Osteocyte (in vitro differentiated cells): ENCODE results near the gene USP33. TPM values are rescaled to one million over a fixed set of nuclear protein-coding genes. Genes with fewer than 3 reads are reported as not detected.

Experiments used
- DNase-seq: peaks from one replicate; pipeline ENCODE4 v3.0.0; 2021; ENCODE audit warnings: mixed read lengths; ENCODE audit not compliant: unreplicated experiment; ENCODE audit errors: extremely low spot score
- H3K27ac Mint-ChIP-seq: one replicate; pipeline ENCODE4 v1.8.0; 2021; ENCODE audit warnings: mild to moderate bottlenecking, mixed read lengths; ENCODE audit not compliant: unreplicated experiment
- H3K27me3 Mint-ChIP-seq: one replicate; pipeline ENCODE4 v1.8.0; 2021; ENCODE audit warnings: mixed read lengths; ENCODE audit not compliant: unreplicated experiment
- H3K36me3 Mint-ChIP-seq: one replicate; pipeline ENCODE4 v1.8.0; 2021; ENCODE audit warnings: mixed read lengths; ENCODE audit not compliant: unreplicated experiment
- H3K4me1 Mint-ChIP-seq: one replicate; pipeline ENCODE4 v1.8.0; 2021; ENCODE audit warnings: mixed read lengths; ENCODE audit not compliant: unreplicated experiment
- H3K4me3 Mint-ChIP-seq: one replicate; pipeline ENCODE4 v1.8.0; 2021; ENCODE audit warnings: mild to moderate bottlenecking, moderate library complexity, mixed read lengths; ENCODE audit not compliant: unreplicated experiment
- H3K9me3 Mint-ChIP-seq: one replicate; pipeline ENCODE4 v1.8.0; 2021; ENCODE audit warnings: mixed read lengths; ENCODE audit not compliant: unreplicated experiment
- total RNA-seq: library from RNA; stranded (reverse); gene quantifications from 2 replicates; pipeline ENCODE4 v1.2.1, GENCODE V29; 2021
- TF ChIP-seq, protein P1 (sequence below): fragments of 200-600 bp; sonication (generic); IDR thresholded peaks from 2 replicates; pipeline ENCODE4 v1.5.0; 2021; ENCODE audit warnings: antibody characterized with exemption, mild to moderate bottlenecking, moderate library complexity

Gene USP33
- total RNA-seq, 1 donor from 2014 or later, result 74.7 TPM

DNA sequence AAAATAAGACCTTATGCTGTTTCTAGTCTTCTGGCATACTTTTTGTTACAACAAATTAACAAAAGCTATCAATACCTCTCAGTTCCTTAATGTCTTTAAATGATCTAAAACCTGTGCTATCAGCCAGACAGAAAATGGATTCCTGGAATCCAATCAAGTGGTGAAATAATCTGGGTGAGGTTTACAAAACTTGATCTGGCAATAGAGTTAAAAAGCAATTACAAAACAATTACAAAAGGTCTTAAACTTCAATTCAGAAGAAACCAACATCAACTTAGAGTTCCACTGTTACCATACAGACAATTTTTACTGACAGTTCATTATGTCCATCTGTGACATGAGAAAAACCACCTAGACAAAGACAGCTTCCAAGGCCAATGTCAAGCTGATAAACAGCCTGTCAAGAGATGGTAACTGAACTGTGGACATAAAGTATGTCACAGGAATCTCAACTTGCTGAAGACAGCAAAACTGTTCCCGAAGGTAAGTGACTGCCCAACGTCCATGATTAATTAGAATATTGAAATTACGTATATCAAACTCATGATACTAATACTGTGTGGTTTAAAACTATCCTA lies 94.6 kb downstream of the USP33 start:
- TF ChIP-seq, protein P1, sequence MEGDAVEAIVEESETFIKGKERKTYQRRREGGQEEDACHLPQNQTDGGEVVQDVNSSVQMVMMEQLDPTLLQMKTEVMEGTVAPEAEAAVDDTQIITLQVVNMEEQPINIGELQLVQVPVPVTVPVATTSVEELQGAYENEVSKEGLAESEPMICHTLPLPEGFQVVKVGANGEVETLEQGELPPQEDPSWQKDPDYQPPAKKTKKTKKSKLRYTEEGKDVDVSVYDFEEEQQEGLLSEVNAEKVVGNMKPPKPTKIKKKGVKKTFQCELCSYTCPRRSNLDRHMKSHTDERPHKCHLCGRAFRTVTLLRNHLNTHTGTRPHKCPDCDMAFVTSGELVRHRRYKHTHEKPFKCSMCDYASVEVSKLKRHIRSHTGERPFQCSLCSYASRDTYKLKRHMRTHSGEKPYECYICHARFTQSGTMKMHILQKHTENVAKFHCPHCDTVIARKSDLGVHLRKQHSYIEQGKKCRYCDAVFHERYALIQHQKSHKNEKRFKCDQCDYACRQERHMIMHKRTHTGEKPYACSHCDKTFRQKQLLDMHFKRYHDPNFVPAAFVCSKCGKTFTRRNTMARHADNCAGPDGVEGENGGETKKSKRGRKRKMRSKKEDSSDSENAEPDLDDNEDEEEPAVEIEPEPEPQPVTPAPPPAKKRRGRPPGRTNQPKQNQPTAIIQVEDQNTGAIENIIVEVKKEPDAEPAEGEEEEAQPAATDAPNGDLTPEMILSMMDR, result no peak
- Mint-ChIP-seq H3K27ac (no peak overlapping the region), H3K9me3 (no peaks in the 10 kb centered on the region), H3K36me3 (no peaks in the 10 kb centered on the region), H3K4me1 (peaks cover 27% of the 10 kb centered on the region), H3K4me3 (no peak overlapping the region), H3K27me3 (no peaks in the 10 kb centered on the region)
- DNase-seq, result no peak

DNA sequence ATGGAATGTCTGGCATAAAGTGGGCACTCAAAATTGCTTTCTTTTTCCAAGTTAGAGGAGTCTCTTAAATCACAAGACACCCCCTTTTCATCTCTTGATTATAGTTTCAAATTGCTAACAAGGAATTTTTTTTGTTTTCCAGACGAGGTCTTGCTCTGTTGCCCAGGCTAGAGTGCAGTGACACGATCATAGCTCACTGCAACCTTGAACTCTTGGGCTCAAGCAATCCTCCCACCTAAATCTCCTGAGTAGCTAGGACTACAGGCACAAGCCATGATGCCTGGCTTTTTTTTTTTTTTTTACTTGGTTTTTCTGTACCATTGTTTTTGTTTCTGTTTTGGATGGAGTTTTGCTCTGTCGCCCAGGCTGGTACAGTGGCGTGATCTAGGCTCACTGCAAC lies 98.0 kb downstream of the USP33 start:
- no peak overlapping the region for H3K4me3 Mint-ChIP-seq
- H3K36me3 Mint-ChIP-seq, result peaks cover 2% of the 10 kb centered on the region
- no peak for DNase-seq
- no peaks in the 10 kb centered on the region for H3K9me3 Mint-ChIP-seq
- H3K27ac Mint-ChIP-seq, result no peak overlapping the region
- TF ChIP-seq, protein P1, result no peak
- no peaks in the 10 kb centered on the region for H3K27me3 Mint-ChIP-seq
- H3K4me1 Mint-ChIP-seq, result peaks cover 16% of the 10 kb centered on the region

DNA sequence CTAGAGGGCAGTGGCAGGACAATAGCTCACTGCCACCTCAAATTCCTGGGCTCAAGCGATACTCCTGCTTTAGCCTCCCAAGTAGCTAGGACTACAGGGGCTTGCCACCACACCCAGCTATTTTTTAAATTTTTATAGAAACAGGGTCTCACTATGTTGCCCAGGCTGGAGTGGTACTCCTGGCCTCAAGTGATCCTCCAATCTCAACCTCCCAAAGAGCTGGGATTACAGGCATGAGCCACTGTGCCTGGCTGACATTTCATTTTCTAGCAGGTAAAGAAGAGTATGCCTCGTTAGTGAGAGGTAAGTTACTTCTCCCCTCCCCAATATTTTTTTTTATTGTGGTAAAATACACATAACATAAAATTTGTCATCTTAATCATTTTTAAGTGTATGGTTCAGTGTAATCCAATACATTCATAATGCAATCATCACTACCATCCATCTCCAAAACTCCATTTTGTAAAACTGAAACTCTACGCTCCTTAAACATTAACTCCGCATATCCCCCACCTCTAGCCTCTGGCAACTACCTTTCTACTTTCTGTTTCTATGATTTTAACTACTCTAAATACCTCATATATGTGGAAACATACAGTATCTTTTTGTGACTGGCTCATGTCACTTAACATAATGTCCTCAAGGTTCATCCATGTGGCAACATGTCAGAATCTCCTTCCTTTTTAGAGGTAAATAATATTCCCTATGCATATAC lies 99.6 kb downstream of the USP33 start:
- no peak overlapping the region for H3K27ac Mint-ChIP-seq
- H3K4me1 Mint-ChIP-seq, result peaks cover 18% of the 10 kb centered on the region
- no peaks in the 10 kb centered on the region for H3K9me3 Mint-ChIP-seq

DNA sequence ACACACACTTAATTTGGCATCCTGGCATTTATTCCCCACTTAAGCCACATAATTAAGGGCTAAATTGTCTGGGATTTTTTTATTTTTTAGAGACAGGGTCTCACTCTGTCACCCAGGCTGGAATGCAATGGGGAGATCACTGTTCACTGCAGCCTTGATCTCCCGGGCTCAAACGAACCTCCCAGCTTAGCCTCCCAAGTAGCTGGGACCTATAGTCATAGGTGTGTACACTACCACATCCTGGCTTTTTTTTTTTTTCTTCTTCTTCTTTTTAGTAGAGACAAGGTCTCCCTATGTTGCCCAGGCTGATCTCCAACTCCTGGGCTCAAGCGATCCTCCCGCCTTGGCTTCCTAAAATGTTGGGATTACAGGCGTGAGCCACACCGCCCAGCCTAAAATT lies 101.4 kb downstream of the USP33 start:
- H3K27me3 Mint-ChIP-seq, result no peaks in the 10 kb centered on the region
- H3K9me3 Mint-ChIP-seq, result no peaks in the 10 kb centered on the region
- peaks cover 7% of the 10 kb centered on the region for H3K4me1 Mint-ChIP-seq
- H3K36me3 Mint-ChIP-seq, result peaks cover 4% of the 10 kb centered on the region
- TF ChIP-seq, protein P1, result no peak
- no peak overlapping the region for H3K4me3 Mint-ChIP-seq
- DNase-seq, result no peak
- H3K27ac Mint-ChIP-seq, result no peak overlapping the region

More for the DNA sequence above, 99.6 kb downstream of the USP33 start:
- TF ChIP-seq, protein P1, result no peak
- no peaks in the 10 kb centered on the region for H3K27me3 Mint-ChIP-seq
- DNase-seq, result no peak
- peaks cover 4% of the 10 kb centered on the region for H3K36me3 Mint-ChIP-seq
- H3K4me3 Mint-ChIP-seq, result no peak overlapping the region

DNA sequence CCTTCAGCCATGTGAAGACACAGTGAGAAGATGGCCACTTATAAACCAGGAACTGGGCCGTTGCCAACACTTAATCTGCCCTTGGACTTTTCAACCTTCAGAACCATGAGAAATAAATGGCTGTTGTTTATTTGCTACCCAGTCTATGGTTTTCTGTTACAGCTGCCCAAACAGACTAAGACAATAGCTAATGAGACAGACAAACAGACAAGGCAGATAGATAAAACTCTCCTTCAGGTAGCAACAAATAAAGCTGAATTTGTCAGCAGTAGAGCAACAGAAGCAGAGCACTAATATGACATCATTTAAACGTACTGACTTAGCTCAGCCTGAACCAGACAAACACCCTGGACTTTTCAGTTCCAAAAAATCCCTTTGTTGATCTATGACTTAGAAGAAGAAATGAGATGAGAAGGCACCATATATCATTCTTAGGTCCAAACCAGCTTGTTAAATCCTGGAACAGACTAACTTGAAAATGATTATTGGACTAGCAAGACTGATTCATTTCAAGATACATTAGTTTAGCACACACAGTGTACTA lies 104.1 kb downstream of the USP33 start:
- H3K36me3 Mint-ChIP-seq, result peaks cover 14% of the 10 kb centered on the region
- no peaks in the 10 kb centered on the region for H3K27me3 Mint-ChIP-seq
- TF ChIP-seq, protein P1, result no peak
- H3K4me1 Mint-ChIP-seq, result peaks cover 32% of the 10 kb centered on the region
- no peak for DNase-seq
- no peak overlapping the region for H3K27ac Mint-ChIP-seq
- no peaks in the 10 kb centered on the region for H3K9me3 Mint-ChIP-seq
- H3K4me3 Mint-ChIP-seq, result no peak overlapping the region
